HCT116 (cell line): ENCODE data around the gene VASH1. TPM values are rescaled to one million over a fixed set of nuclear protein-coding genes. Genes with fewer than 3 reads are reported as not detected.

Experiments
- ATAC-seq: fragments of 200-7000 bp; cut with Tn5 transposase; 2 replicates; pipeline ENCODE4 v1.9.1; 2020; ENCODE audit warnings: mild to moderate bottlenecking, moderate library complexity
- BruUV-seq: library from RNA; stranded (reverse); fragments of 400-500 nt; replicated peaks from 2 replicates; lab custom pipeline; 2021; lab: Mats Ljungman, UMichigan
- CTCF ChIA-PET: fragments of 300-600 bp; sonication (Branson Sonifier 250); formaldehyde crosslinking; loops from one replicate; lab custom pipeline; 2021; ENCODE audit warnings: antibody characterized with exemption; lab: Charles Lee
- POLR2A ChIA-PET: fragments of 300-600, 350-600 bp; sonication (Branson Sonifier 250); formaldehyde crosslinking; loops from one replicate; lab custom pipeline; 2021; ENCODE audit warnings: antibody characterized with exemption; lab: Charles Lee
- RAD21 ChIA-PET, 2 experiments: fragments of 300-600 bp; sonication (Branson Sonifier 250); formaldehyde crosslinking; loops; one replicate each; lab custom pipeline; 2023; ENCODE audit warnings: low total read pairs in 2 of 2; ENCODE audit not compliant: uncharacterized antibody in 2 of 2, unreplicated experiment in 2 of 2, low non-redundant PET in 1 of 2; lab: Charles Lee
- DNase-seq: peaks from one replicate; pipeline ENCODE4 v3.0.0-alpha.2; 2010; ENCODE audit warnings: low read depth, low spot score
- H2AFZ ChIP-seq: fragments of 200-600 bp; shearing (Covaris generic), sonication (generic); 2 replicates; pipeline ENCODE4 v1.6.1; 2017; ENCODE audit warnings: low read depth, mixed run types, mixed read lengths, antibody characterized with exemption, low read length; ENCODE audit not compliant: poor library complexity, severe bottlenecking
- H3K27ac ChIP-seq: 2 replicates; pipeline ENCODE4 v1.5.1; 2012; ENCODE audit warnings: low read depth, low read length
- H3K27me3 ChIP-seq: fragments of 200-600 bp; sonication (generic); 2 replicates; pipeline ENCODE4 v1.6.1; 2016; ENCODE audit warnings: mixed run types, low read length, mixed read lengths; ENCODE audit not compliant: insufficient read depth
- H3K36me3 ChIP-seq, 2 experiments: fragments of 200-500 bp in 1 of 2; fragments of 200-600 bp in 1 of 2; sonication (Bioruptor generic) in 1 of 2; sonication (generic) in 1 of 2; 2 replicates each; pipeline versions ENCODE4 v1.5.1 to v1.6.1; 2014 to 2016; ENCODE audit warnings: low read length in 2 of 2, inconsistent platforms in 1 of 2, mixed read lengths in 1 of 2, mixed run types in 1 of 2; ENCODE audit not compliant: insufficient read depth in 2 of 2, control insufficient read depth in 1 of 2
- H3K4me1 ChIP-seq, 2 experiments: fragments of 200-600 bp in 1 of 2; sonication (generic) in 1 of 2; 2 replicates each; pipeline versions ENCODE4 v1.5.1 to v1.6.1; 2012 to 2017; ENCODE audit warnings: low read length in 2 of 2, inconsistent platforms in 1 of 2, mild to moderate bottlenecking in 1 of 2, mixed read lengths in 1 of 2, mixed run types in 1 of 2, moderate library complexity in 1 of 2; ENCODE audit not compliant: insufficient read depth in 2 of 2, control insufficient read depth in 1 of 2
- H3K4me2 ChIP-seq: fragments of 200-600 bp; sonication (generic); 2 replicates; pipeline ENCODE4 v1.6.1; 2017; ENCODE audit warnings: mixed run types, low read length, mixed read lengths
- H3K4me3 ChIP-seq, 2 experiments: fragments of 200-600 bp in 1 of 2; sonication (generic) in 1 of 2; replicated peaks in 1 of 2; 2 replicates each; pipeline ENCODE4 v1.5.1; 2011 to 2016; ENCODE audit warnings: low read length in 2 of 2, control low read depth in 1 of 2, low read depth in 1 of 2, mild to moderate bottlenecking in 1 of 2, mixed read lengths in 1 of 2, mixed run types in 1 of 2
- H3K79me2 ChIP-seq: fragments of 200-600 bp; sonication (generic); 2 replicates; pipeline ENCODE4 v1.6.1; 2017; ENCODE audit warnings: mild to moderate bottlenecking, mixed run types, low read length, moderate library complexity, mixed read lengths; ENCODE audit not compliant: insufficient read depth
- H3K9ac ChIP-seq: fragments of 200-600 bp; sonication (generic); 2 replicates; pipeline ENCODE4 v1.6.1; 2016; ENCODE audit warnings: low read length, mixed read lengths
- H3K9me2 ChIP-seq: fragments of 200-600 bp; sonication (generic), shearing (Covaris generic); 2 replicates; pipeline ENCODE4 v1.6.1; 2017; ENCODE audit warnings: mixed run types, mild to moderate bottlenecking, moderate library complexity; ENCODE audit not compliant: insufficient read depth
- H3K9me3 ChIP-seq, 2 experiments: fragments of 200-500 bp in 1 of 2; fragments of 200-600 bp in 1 of 2; sonication (Bioruptor generic) in 1 of 2; sonication (generic) in 1 of 2; 2 replicates each; pipeline ENCODE4 v1.6.1; 2014 to 2017; ENCODE audit warnings: low read length in 2 of 2, mixed read lengths in 2 of 2, inconsistent platforms in 1 of 2, low read depth in 1 of 2, mild to moderate bottlenecking in 1 of 2, mixed run types in 1 of 2, moderate library complexity in 1 of 2; ENCODE audit not compliant: control insufficient read depth in 1 of 2, insufficient read depth in 1 of 2
- H4K20me1 ChIP-seq: fragments of 200-600 bp; sonication (generic), shearing (Covaris generic); 2 replicates; pipeline ENCODE4 v1.6.1; 2017; ENCODE audit warnings: mixed run types, mild to moderate bottlenecking, moderate library complexity; ENCODE audit not compliant: insufficient read depth
- CBX3 ChIP-seq: IDR thresholded peaks from 2 replicates; pipeline ENCODE4 v1.6.1; 2012; ENCODE audit warnings: low read depth
- CEBPB ChIP-seq: IDR thresholded peaks from 2 replicates; pipeline ENCODE4 v1.6.1; 2012; ENCODE audit warnings: low read depth
- CTCF ChIP-seq, 3 experiments: fragments of 200-600 bp in 1 of 3; sonication (generic) in 1 of 3; IDR thresholded peaks in 2 of 3; conservative IDR thresholded peaks in 1 of 3; 2 replicates each; pipeline ENCODE4 v1.5.1; 2012 to 2017; ENCODE audit warnings: low read depth in 2 of 3, low read length in 2 of 3, antibody characterized with exemption in 1 of 3, borderline replicate concordance in 1 of 3, control low read depth in 1 of 3, mild to moderate bottlenecking in 1 of 3, mixed read lengths in 1 of 3, mixed run types in 1 of 3, moderate library complexity in 1 of 3; ENCODE audit not compliant: insufficient read depth in 1 of 3
- EZH2 ChIP-seq: fragments of 200-600 bp; sonication (generic); IDR thresholded peaks from 2 replicates; pipeline ENCODE4 v1.6.1; 2017; ENCODE audit warnings: antibody characterized with exemption, mixed run types
- EZH2phosphoT487 ChIP-seq: fragments of 200-600 bp; IDR thresholded peaks from 2 replicates; pipeline ENCODE4 v1.6.1; 2018; ENCODE audit warnings: antibody characterized with exemption, borderline replicate concordance
- FOSL1 ChIP-seq: IDR thresholded peaks from 2 replicates; pipeline ENCODE4 v1.6.1; 2012; ENCODE audit warnings: low read depth
- MAX ChIP-seq: IDR thresholded peaks from 2 replicates; pipeline ENCODE4 v1.6.1; 2012
- POLR2A ChIP-seq: IDR thresholded peaks from 2 replicates; pipeline ENCODE4 v1.7.0; 2011; ENCODE audit warnings: borderline replicate concordance; ENCODE audit not compliant: insufficient read depth, insufficient read length; ENCODE audit errors: extremely low read depth
- POLR2AphosphoS5 ChIP-seq: IDR thresholded peaks from 2 replicates; pipeline ENCODE4 v1.6.1; 2011; ENCODE audit warnings: mild to moderate bottlenecking, low read depth, low read length, moderate library complexity
- REST ChIP-seq: IDR thresholded peaks from 2 replicates; pipeline ENCODE4 v1.6.1; 2012; ENCODE audit warnings: low read depth
- SIN3A ChIP-seq: IDR thresholded peaks from 2 replicates; pipeline ENCODE4 v1.6.1; 2012; ENCODE audit warnings: low read depth
- SP1 ChIP-seq: IDR thresholded peaks from 2 replicates; pipeline ENCODE4 v1.6.1; 2012; ENCODE audit warnings: low read depth
- YY1 ChIP-seq: IDR thresholded peaks from 2 replicates; pipeline ENCODE4 v1.6.1; 2011; ENCODE audit warnings: low read length, low read depth, moderate library complexity, mild to moderate bottlenecking; ENCODE audit not compliant: insufficient replicate concordance; ENCODE audit errors: extremely low read depth
- ZFX ChIP-seq: fragments of 450-650 bp; IDR thresholded peaks from 2 replicates; pipeline ENCODE4 v1.6.1; 2017
- ZNF274 ChIP-seq: fragments of 200-500 bp; sonication (Bioruptor generic); IDR thresholded peaks from 2 replicates; pipeline ENCODE4 v1.6.1; 2014; ENCODE audit warnings: mild to moderate bottlenecking, low read depth, low read length, inconsistent platforms
- intact Hi-C: fragments of 100-400 bp; cut with micrococcal nuclease; formaldehyde crosslinking; loops from 2 replicates; pipeline ENCODE4 v1.10.0; 2022
- total RNA-seq: library from RNA; stranded (reverse); gene quantifications from one replicate; pipeline ENCODE4 v1.2.1, GENCODE V29; 2021; ENCODE audit not compliant: unreplicated experiment
- TF ChIP-seq, protein P1 (sequence below): IDR thresholded peaks from 2 replicates; pipeline ENCODE4 v1.6.1; 2011; ENCODE audit warnings: mild to moderate bottlenecking, low read length, moderate library complexity; ENCODE audit not compliant: insufficient replicate concordance; ENCODE audit errors: extremely low read depth
- TF ChIP-seq, protein P2 (sequence below): IDR thresholded peaks from 2 replicates; pipeline ENCODE4 v1.6.1; 2012

The VASH1 gene
- total RNA-seq, 1 experiment from 2014 or later: 13.3 TPM

- TF ChIP-seq REST: no peak
These were observed 33.9 kb upstream of the VASH1 start (continued) for GRCh38 chr14:76727384-76727783.

DNA sequence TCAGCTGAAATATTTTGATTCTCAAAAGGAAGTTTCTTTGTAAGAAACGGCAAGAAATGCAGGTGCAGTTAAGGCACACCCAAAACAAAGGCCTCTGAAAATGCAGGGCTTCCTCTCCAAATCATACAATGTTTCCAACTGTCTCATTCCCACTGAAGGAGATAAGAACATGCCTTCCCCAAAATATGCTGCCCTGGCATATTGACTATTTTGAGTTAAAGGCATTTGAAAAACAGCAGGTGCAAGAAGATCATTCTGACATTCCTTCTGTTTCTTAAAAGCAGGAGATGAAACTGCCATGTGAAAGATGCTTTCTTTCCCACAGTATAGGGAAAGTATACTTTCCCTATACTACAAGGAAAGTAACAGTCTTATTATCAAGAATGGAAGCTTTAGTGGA is 33.4 kb upstream of the VASH1 start:
- intact Hi-C loops: no loop called here

More for the DNA sequence above, 33.4 kb upstream of the VASH1 start:
- H3K4me1 ChIP-seq: no peaks in the 10 kb centered on the region
- H3K27me3 ChIP-seq: 0 out of 2 replicates have a peak, but pooled peaks cover 4% of the 10 kb centered on the region
- H3K4me3 ChIP-seq: no peak overlapping the region
- no peaks in the 10 kb centered on the region for H3K36me3 ChIP-seq
- H3K9me2 ChIP-seq: no peaks in the 10 kb centered on the region
- RAD21 ChIA-PET: no interaction called here
- H3K79me2 ChIP-seq: no peaks in the 10 kb centered on the region
- no peaks in the 10 kb centered on the region for H3K9me3 ChIP-seq
- H3K4me2 ChIP-seq: no peak overlapping the region
- ATAC-seq: no peak
- no peak for TF ChIP-seq SP1
- no peak for TF ChIP-seq EZH2
- TF ChIP-seq EZH2phosphoT487: no peak
- no peak for TF ChIP-seq POLR2AphosphoS5
- TF ChIP-seq FOSL1: no peak
- no peak for TF ChIP-seq POLR2A
- no peak for TF ChIP-seq CBX3
- no peak for TF ChIP-seq CEBPB
- TF ChIP-seq, protein P1, sequence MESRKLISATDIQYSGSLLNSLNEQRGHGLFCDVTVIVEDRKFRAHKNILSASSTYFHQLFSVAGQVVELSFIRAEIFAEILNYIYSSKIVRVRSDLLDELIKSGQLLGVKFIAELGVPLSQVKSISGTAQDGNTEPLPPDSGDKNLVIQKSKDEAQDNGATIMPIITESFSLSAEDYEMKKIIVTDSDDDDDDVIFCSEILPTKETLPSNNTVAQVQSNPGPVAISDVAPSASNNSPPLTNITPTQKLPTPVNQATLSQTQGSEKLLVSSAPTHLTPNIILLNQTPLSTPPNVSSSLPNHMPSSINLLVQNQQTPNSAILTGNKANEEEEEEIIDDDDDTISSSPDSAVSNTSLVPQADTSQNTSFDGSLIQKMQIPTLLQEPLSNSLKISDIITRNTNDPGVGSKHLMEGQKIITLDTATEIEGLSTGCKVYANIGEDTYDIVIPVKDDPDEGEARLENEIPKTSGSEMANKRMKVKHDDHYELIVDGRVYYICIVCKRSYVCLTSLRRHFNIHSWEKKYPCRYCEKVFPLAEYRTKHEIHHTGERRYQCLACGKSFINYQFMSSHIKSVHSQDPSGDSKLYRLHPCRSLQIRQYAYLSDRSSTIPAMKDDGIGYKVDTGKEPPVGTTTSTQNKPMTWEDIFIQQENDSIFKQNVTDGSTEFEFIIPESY: no peak
- no peak for TF ChIP-seq MAX
- no peak for TF ChIP-seq ZNF274
- TF ChIP-seq SIN3A: no peak
- TF ChIP-seq, protein P2, sequence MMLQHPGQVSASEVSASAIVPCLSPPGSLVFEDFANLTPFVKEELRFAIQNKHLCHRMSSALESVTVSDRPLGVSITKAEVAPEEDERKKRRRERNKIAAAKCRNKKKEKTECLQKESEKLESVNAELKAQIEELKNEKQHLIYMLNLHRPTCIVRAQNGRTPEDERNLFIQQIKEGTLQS: no peak
- no peak for TF ChIP-seq ZFX
- no peak for TF ChIP-seq YY1
- no peak for TF ChIP-seq CTCF (IDR thresholded peaks at IDR 0.05 in 2 of 3, conservative IDR thresholded peaks at IDR 0.05 in 1 of 3; ENCODE audit: borderline replicate concordance in 1 of 3, insufficient read depth in 1 of 3, low read depth in 2 of 3, low read length in 2 of 3)
- no peak overlapping the region for H3K27ac ChIP-seq
- no peak overlapping the region for H3K9ac ChIP-seq
- no peak overlapping the region for H2AFZ ChIP-seq
- CTCF ChIA-PET: no interaction called here
- no peak for DNase-seq
- no peaks in the 10 kb centered on the region for H4K20me1 ChIP-seq
- BruUV-seq: no TSS peak
- POLR2A ChIA-PET: no interaction called here
